Loucy (cell line): ENCODE measurements around the gene DLG2.

Experiments used
- H2AFZ ChIP-seq: fragments of 200-600 bp; sonication (generic); 2 replicates; pipeline ENCODE4 v1.6.0; 2016; ENCODE audit warnings: antibody characterized with exemption, mild to moderate bottlenecking, low read length, moderate library complexity
- H3F3A ChIP-seq: fragments of 200-600 bp; 2 replicates; pipeline ENCODE4 v1.6.0; 2016; ENCODE audit warnings: antibody characterized with exemption, low read depth, mild to moderate bottlenecking
- H3K27me3 ChIP-seq: fragments of 200-600 bp; sonication (generic); 2 replicates; pipeline ENCODE4 v1.6.1; 2014; ENCODE audit warnings: low read length, mild to moderate bottlenecking; ENCODE audit not compliant: insufficient read depth, poor library complexity, severe bottlenecking
- H3K36me3 ChIP-seq: fragments of 200-600 bp; sonication (generic); 2 replicates; pipeline ENCODE4 v1.6.1; 2016; ENCODE audit warnings: low read length; ENCODE audit not compliant: insufficient read depth
- H3K4me1 ChIP-seq: fragments of 200-600 bp; sonication (generic); 2 replicates; pipeline ENCODE4 v1.5.1; 2014; ENCODE audit warnings: low read length, mild to moderate bottlenecking; ENCODE audit not compliant: insufficient read depth, poor library complexity, severe bottlenecking
- H3K4me2 ChIP-seq: fragments of 200-600 bp; sonication (generic); 2 replicates; pipeline ENCODE4 v1.6.0; 2014; ENCODE audit warnings: antibody characterized with exemption, low read length, low read depth, mild to moderate bottlenecking; ENCODE audit not compliant: poor library complexity, severe bottlenecking
- H3K4me3 ChIP-seq: fragments of 200-600 bp; sonication (generic); 2 replicates; pipeline ENCODE4 v1.5.1; 2014; ENCODE audit warnings: low read length, mild to moderate bottlenecking, mixed read lengths; ENCODE audit not compliant: poor library complexity, severe bottlenecking
- H3K79me2 ChIP-seq: fragments of 200-600 bp; sonication (generic); 2 replicates; pipeline ENCODE4 v1.6.1; 2014; ENCODE audit warnings: low read length; ENCODE audit not compliant: insufficient read depth
- H3K9ac ChIP-seq: fragments of 200-600 bp; sonication (generic); 2 replicates; pipeline ENCODE4 v1.6.0; 2014; ENCODE audit warnings: mild to moderate bottlenecking, low read depth, low read length, moderate library complexity; ENCODE audit not compliant: poor library complexity, severe bottlenecking
- H3K9me2 ChIP-seq: fragments of 200-600 bp; sonication (generic); replicated peaks from 2 replicates; pipeline ENCODE4 v1.6.1; 2016; ENCODE audit warnings: low read depth, low read length, mixed read lengths
- H3K9me3 ChIP-seq: fragments of 200-600 bp; sonication (generic); 2 replicates; pipeline ENCODE4 v1.6.1; 2014; ENCODE audit warnings: mild to moderate bottlenecking, antibody characterized with exemption, low read length, low read depth; ENCODE audit not compliant: insufficient read depth
- H4K20me1 ChIP-seq: fragments of 200-600 bp; sonication (generic); 2 replicates; pipeline ENCODE4 v1.6.0; 2014; ENCODE audit warnings: antibody characterized with exemption, low read length, mild to moderate bottlenecking; ENCODE audit not compliant: insufficient read depth, poor library complexity, severe bottlenecking
- CTCF ChIP-seq: fragments of 200-600 bp; sonication (generic); conservative IDR thresholded peaks from 2 replicates; pipeline ENCODE4 v1.5.1; 2014; ENCODE audit warnings: mild to moderate bottlenecking, antibody characterized with exemption, low read length
- EZH2phosphoT487 ChIP-seq: fragments of 200-600 bp; IDR thresholded peaks from 2 replicates; pipeline ENCODE4 v1.6.1; 2018; ENCODE audit warnings: antibody characterized with exemption, mild to moderate bottlenecking, moderate library complexity, borderline replicate concordance

DLG2 gene

GRCh38 chr11:84290647-84291046 lies 1336.5 kb downstream of the DLG2 start:
- no peak overlapping the region for H3K4me3 ChIP-seq
- no peak for TF ChIP-seq CTCF
- TF ChIP-seq EZH2phosphoT487 = no peak
- no peaks in the 10 kb centered on the region for H3K9me2 ChIP-seq
- H3K9me3 ChIP-seq = no peaks in the 10 kb centered on the region
- H3K36me3 ChIP-seq = no peaks in the 10 kb centered on the region
- no peak overlapping the region for H2AFZ ChIP-seq
- no peaks in the 10 kb centered on the region for H3K4me1 ChIP-seq
- H3K79me2 ChIP-seq = no peaks in the 10 kb centered on the region
- no peaks in the 10 kb centered on the region for H4K20me1 ChIP-seq
- no peaks in the 10 kb centered on the region for H3F3A ChIP-seq
- no peaks in the 10 kb centered on the region for H3K27me3 ChIP-seq
- no peak overlapping the region for H3K4me2 ChIP-seq
- H3K9ac ChIP-seq = no peak overlapping the region

GRCh38 chr11:84289381-84289906 lies 1337.7 kb downstream of the DLG2 start:
- Histone ChIP-seq H3K4me3 (no peak overlapping the region), H3K4me1 (no peaks in the 10 kb centered on the region), H4K20me1 (no peaks in the 10 kb centered on the region), H3F3A (no peaks in the 10 kb centered on the region), H3K4me2 (no peak overlapping the region), H3K9me3 (no peaks in the 10 kb centered on the region), H3K9ac (no peak overlapping the region), H3K9me2 (no peaks in the 10 kb centered on the region), H3K36me3 (no peaks in the 10 kb centered on the region), H3K79me2 (no peaks in the 10 kb centered on the region), H2AFZ (no peak overlapping the region), H3K27me3 (no peaks in the 10 kb centered on the region)
- TF ChIP-seq CTCF = no peak
- TF ChIP-seq EZH2phosphoT487 = no peak

GRCh38 chr11:84273541-84273940 lies 1353.6 kb downstream of the DLG2 start:
- Histone ChIP-seq H2AFZ (no peak overlapping the region), H3K9me3 (no peaks in the 10 kb centered on the region), H3K27me3 (no peaks in the 10 kb centered on the region), H3F3A (no peaks in the 10 kb centered on the region), H3K4me3 (no peak overlapping the region), H3K4me2 (no peak overlapping the region), H3K9me2 (no peaks in the 10 kb centered on the region), H3K9ac (no peak overlapping the region), H4K20me1 (no peaks in the 10 kb centered on the region), H3K79me2 (no peaks in the 10 kb centered on the region), H3K4me1 (no peaks in the 10 kb centered on the region), H3K36me3 (no peaks in the 10 kb centered on the region)
- TF ChIP-seq CTCF (no peak), EZH2phosphoT487 (no peak)
